GM19468 (cell line): ENCODE results near the gene SLC51A.
"Not testable (repeated sequence)": the region's sequence is repeated elsewhere in the genome, so short reads cannot be mapped to it uniquely, and the experiment has no call there.

ENCODE experiments used
- ATAC-seq: cut with Tn5 transposase; IDR thresholded peaks from one replicate; pipeline ENCODE4 v1.9.1; 2021; ENCODE audit warnings: mild to moderate bottlenecking, moderate library complexity, moderate number of reproducible peaks; ENCODE audit not compliant: unreplicated experiment; ENCODE audit errors: extremely low read depth

Gene SLC51A

DNA sequence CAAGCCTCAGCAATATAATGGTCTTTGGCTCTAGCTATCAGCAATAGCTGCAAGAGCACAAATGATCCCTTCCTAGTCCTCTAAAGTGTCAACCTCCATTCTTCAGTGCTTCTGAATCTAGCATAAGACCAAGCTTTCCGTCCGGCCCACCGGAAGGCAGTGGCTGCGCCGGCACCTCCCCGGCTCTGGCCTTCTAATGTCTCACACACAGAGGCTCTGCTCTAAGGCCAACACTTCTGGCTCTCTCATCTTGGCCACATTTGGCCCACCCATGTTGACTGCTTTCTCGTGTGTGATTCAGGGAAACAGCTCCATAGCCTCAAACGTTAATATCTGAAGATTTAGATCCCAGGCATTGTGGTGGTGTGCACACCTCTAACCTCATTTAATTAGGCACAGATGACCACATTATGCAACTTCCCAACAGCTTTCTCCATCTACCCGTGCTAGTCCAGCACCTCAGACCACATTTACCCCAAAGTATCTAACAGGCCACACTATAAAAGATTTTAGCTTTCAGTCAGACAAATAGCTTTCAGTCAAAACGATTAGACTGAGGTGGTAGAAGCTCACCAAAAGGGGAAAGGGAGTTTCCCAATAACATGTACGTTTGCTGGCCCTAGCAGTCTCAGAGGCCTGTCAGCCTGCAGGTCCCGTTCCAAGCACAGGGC lies 19.3 kb downstream of the SLC51A start:
- ATAC-seq, result no peak

GRCh38 chr3:196236223-196236622 lies 19.9 kb downstream of the SLC51A start:
- no peak for ATAC-seq

DNA sequence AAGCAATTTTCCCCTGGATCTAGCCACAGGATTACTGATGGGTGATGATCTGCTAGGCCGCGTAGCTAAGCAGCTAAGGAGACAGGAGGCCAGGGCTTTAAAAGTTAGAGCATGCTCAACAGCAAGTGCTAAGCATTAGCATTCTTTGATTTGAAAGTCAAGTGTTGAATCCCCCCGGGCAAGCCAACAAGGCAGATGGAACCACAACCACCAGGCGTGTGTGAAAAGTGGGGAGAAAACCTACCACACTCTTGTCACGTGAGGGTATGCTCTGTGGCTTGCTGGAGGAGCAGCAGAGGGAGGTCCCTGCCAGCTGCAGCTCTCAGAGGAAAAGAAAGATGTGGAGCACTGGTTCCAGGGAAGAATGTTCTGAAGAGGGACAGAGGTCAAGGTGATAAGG lies 20.9 kb downstream of the SLC51A start:
- no peak for ATAC-seq

DNA sequence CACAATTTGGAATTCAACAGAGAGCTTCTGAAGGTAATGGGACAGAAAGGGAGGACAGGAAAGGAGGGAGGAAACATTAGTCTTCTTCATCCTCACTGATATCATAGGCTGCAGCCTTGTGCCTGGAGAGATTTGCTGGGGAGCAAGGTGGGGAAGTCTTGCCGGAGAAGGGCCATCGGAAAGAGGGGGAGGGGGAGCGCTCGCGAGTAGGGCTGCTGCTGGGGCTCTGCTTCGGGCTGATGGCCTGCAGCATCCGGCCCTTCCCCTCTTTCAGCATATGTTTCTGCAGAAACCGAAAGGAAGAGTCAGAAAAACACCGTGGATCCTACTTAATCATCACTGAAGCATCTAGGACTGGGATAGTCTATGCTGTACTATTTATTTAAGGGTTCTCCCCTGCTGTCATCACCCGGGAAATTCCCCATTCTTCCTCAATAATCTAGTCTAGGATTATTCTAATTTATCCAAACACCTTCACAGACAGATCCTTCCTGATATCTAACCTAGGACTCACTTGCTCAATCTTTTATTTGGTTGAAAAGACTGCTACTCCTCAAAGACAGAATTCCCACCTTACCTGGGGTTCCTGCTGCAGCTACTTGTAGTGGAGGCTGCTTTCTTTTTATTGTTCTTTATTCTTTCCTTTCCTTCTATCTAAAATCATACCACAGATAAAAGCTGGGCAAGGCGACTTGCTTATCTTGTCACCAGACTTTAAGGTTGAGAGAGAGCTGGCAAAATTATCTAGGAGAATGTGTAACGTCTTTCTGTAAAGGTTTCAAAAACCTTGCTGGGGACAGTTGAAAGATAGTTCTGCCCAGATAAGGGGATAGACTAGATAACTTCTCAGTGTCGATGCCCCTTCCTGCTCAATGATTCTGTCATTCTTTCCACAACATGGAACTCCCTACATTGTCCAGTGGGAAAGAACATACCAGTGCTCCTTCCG lies 22.6 kb downstream of the SLC51A start:
- ATAC-seq, result no peak

- no peak for ATAC-seq
Observed at GRCh38 chr3:196240424-196240823, 24.1 kb downstream of the SLC51A start.

DNA sequence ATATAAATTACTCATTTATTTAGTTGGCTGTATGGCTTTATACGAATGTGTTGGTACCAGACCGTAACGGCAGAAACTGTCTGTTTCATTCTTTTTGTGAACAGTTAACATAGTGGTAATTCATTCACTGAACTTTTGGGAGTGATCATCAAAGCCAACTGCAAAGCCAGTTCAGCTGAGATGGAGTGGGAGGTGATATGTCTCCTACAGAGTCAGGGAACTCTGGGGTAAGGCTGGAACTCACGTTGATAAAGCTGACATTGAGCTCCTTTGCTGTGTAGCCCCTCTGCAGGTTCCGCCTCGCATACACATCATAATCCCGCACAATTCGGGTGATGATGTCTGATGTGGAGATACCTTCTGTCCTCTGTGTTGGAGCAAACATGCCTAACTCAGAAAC lies 25.4 kb downstream of the SLC51A start:
- ATAC-seq, result no peak

GRCh38 chr3:196244166-196244565 lies 27.8 kb downstream of the SLC51A start:
- ATAC-seq, result not testable (repeated sequence)

- ATAC-seq, result no peak
Observed at GRCh38 chr3:196246612-196247308, 30.4 kb downstream of the SLC51A start.

GRCh38 chr3:196251918-196252317 lies 35.6 kb downstream of the SLC51A start:
- no peak for ATAC-seq

GRCh38 chr3:196254376-196255283 lies 38.3 kb downstream of the SLC51A start:
- no peak for ATAC-seq

DNA sequence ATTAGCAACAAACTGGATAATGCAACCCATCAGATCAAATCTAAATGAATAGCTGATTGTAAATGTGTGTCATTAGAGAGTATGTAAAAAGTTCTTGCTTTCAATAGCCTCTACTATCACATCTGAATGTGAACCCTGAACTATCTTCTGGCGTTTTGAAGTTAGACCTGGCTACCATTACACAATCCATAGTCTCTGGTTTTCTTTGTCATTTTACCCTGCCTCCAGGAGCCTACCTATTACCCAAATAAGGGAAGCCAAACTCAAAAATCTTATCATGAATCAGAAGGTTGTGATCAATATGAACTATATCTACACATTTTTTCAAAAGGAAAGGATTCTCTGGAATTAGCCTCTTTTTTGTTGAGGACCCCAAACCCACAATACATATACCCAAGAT lies 39.4 kb downstream of the SLC51A start:
- no peak for ATAC-seq

- ATAC-seq, result no peak
Observed at GRCh38 chr3:196260784-196261183, 44.5 kb downstream of the SLC51A start.

DNA sequence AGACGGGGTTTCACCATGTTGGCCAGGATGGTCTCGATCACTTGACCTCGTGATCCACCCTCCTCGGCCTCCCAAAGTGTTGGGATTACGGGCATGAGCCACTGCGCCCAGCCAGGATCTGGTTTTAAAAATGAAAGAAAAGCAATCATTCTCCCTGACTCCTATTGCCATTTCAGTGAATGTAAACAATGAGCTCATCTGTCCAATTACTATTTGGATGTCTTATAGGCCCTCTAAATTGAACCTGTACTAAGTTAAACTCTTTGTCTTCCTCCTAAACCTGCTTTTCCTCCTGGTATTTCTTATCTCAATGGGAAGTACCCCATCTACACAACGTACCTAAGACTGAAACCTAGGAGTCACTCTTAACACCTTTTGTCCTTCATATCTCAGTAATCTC lies 47.5 kb downstream of the SLC51A start:
- no peak for ATAC-seq

- no peak for ATAC-seq
Observed at GRCh38 chr3:196268284-196269163, 52.2 kb downstream of the SLC51A start.

GRCh38 chr3:196270499-196270898 lies 54.2 kb downstream of the SLC51A start:
- no peak for ATAC-seq

DNA sequence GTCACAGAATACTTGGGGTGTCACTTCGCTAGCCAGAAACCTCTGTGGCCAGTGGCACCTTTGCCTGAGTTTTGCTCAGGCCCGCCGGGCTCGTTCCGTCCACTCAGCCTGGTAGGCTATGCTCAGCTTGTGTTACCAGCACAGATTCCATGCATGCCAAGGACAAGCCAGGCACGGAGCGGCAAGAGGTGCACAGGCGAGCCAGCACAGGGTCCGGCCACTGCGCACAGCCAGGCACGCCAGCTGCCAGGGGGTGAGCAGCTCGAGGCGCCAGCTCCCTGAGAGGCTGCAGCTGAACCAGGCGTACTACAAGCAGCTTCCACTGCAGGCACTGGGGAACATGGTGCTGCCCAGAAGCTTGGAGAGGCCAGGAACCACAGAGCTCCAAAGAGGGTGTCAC lies 56.5 kb downstream of the SLC51A start:
- no peak for ATAC-seq

DNA sequence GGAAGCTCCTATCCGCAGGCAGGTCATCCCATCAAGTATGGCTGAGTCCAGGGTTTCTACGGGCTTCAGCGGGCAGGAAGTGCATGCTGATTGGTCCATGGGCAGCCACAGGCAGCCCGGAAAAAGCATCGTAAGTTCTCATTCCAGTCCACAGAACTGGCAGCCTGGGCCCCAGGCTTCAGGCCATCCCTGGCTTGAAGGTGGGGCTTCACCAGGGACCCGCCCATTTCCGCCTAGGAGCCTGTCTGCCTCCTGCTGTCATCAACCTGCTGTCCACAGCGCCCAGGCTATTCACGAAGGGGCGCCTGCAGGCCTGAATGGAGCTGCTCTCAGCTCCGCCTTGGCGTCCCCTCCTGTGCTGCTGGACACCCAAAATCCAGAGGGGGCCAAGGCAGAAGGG lies 57.3 kb downstream of the SLC51A start:
- no peak for ATAC-seq

DNA sequence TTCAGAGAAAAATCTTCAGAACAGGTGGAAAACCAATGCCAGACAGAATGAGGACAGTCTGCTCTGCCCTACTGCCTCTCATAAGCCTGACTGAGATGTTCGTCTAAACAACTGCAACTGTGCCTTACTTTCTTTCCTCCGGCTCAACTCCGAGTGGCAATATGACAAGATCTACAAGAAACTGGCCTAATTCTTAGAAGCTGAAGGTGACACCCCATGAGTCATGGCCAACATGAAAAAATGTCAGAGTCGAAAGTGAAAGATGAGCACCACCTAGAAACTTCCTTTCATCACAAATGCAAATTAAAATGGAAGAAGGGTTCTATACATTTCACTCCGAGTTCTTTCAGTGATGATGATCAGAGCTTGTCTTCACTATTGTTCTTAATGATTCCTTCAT lies 58.3 kb downstream of the SLC51A start:
- ATAC-seq, result peak; percentile 45

DNA sequence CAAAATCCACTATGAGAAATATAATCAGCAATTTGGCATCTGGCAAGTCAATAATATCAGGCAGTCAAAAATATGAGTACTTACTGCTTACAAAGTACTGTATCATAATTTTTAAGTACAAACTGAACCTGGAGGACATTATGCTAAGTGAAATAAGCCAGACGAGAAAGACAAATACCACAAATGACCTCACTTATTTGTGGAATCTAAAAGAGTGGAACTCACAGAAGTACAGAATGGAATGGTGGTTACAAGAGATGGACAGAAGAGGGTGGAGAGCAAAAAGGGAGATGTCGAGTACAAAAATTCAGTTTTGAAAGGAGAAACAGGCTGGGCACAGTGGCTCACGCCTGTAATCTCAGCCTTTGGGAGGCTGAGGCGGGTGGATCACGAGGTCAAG lies 58.8 kb downstream of the SLC51A start:
- ATAC-seq, result no peak
